Measurements from ENCODE around the gene SLC16A5.

DNA sequence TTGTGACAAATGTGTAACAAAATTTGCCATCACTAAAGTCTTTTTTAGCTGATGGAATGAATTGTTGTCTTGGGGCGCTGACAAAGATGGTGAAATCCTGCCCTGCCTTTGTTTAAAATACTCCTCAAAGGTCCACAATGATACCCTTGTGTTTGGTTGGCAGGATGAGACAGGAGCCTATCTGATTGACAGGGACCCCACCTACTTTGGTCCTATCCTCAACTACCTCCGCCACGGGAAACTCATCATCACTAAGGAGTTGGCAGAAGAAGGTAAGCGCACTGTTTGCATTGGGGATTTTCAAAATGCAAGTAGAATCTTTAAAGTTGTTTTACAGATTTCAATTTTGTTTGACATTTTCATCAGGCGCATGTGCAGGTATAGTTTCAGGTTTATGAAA lies 38.7 kb upstream of the SLC16A5 start:
- TF ChIP-seq, protein P1, sequence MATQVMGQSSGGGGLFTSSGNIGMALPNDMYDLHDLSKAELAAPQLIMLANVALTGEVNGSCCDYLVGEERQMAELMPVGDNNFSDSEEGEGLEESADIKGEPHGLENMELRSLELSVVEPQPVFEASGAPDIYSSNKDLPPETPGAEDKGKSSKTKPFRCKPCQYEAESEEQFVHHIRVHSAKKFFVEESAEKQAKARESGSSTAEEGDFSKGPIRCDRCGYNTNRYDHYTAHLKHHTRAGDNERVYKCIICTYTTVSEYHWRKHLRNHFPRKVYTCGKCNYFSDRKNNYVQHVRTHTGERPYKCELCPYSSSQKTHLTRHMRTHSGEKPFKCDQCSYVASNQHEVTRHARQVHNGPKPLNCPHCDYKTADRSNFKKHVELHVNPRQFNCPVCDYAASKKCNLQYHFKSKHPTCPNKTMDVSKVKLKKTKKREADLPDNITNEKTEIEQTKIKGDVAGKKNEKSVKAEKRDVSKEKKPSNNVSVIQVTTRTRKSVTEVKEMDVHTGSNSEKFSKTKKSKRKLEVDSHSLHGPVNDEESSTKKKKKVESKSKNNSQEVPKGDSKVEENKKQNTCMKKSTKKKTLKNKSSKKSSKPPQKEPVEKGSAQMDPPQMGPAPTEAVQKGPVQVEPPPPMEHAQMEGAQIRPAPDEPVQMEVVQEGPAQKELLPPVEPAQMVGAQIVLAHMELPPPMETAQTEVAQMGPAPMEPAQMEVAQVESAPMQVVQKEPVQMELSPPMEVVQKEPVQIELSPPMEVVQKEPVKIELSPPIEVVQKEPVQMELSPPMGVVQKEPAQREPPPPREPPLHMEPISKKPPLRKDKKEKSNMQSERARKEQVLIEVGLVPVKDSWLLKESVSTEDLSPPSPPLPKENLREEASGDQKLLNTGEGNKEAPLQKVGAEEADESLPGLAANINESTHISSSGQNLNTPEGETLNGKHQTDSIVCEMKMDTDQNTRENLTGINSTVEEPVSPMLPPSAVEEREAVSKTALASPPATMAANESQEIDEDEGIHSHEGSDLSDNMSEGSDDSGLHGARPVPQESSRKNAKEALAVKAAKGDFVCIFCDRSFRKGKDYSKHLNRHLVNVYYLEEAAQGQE (IDR thresholded peaks at IDR 0.05; ENCODE audit: low read depth), result no peak
- TF ChIP-seq CEBPB (IDR thresholded peaks at IDR 0.05) (no peak), CREB1 (IDR thresholded peaks at IDR 0.05; ENCODE audit: low read depth) (no peak), YY1 (IDR thresholded peaks at IDR 0.05; ENCODE audit: low read depth) (no peak)

Data from Ishikawa (cell line).